ENCODE measurements around the gene GATA1.

GATA1 gene

GRCh38 chrX:48833542-48834138 lies 47.2 kb downstream of the GATA1 start:
- no peak for DNase-seq
- no peaks in the 10 kb centered on the region for H3K36me3 ChIP-seq (replicated peaks)
- in situ Hi-C loops (cut with HindIII; ENCODE audit: low pct_ligation_motif_present, low sequenced_read_pairs), result no loop called here
- no peak overlapping the region for H3K4me3 ChIP-seq (ENCODE audit: low read depth, low read length)
- TF ChIP-seq CTCF (IDR thresholded peaks at IDR 0.05; ENCODE audit: low read depth, low read length, missing control alignments), result no peak
- H3K27ac ChIP-seq, result no peak overlapping the region
- H3K27me3 ChIP-seq (replicated peaks), result peaks cover 7% of the 10 kb centered on the region

GRCh38 chrX:48834383-48834709 lies 48.0 kb downstream of the GATA1 start:
- Histone ChIP-seq H3K27me3 (replicated peaks) (peaks cover 7% of the 10 kb centered on the region), H3K36me3 (replicated peaks) (no peaks in the 10 kb centered on the region), H3K27ac (no peak overlapping the region), H3K4me3 (ENCODE audit: low read depth, low read length) (no peak overlapping the region)
- TF ChIP-seq CTCF (IDR thresholded peaks at IDR 0.05; ENCODE audit: low read depth, low read length, missing control alignments), result no peak
- in situ Hi-C loops (cut with HindIII; ENCODE audit: low pct_ligation_motif_present, low sequenced_read_pairs), result no loop called here
- no peak for DNase-seq

- peak within 1 kb of the TSS; percentile 9 for H3K4me3 ChIP-seq (ENCODE audit: low read depth, low read length)
- no peaks in the 10 kb centered on the region for H3K36me3 ChIP-seq (replicated peaks)
- peaks cover 7% of the 10 kb centered on the region for H3K27me3 ChIP-seq (replicated peaks)
- no peak for TF ChIP-seq CTCF (IDR thresholded peaks at IDR 0.05; ENCODE audit: low read depth, low read length, missing control alignments)
- no peak within 1 kb of the TSS for H3K27ac ChIP-seq
- no peak for DNase-seq
- in situ Hi-C loops (cut with HindIII; ENCODE audit: low pct_ligation_motif_present, low sequenced_read_pairs), result no loop called here
Measured at GRCh38 chrX:48835524-48836329, 49.3 kb downstream of the GATA1 start, which contains the start of gene PCSK1N. Gene PCSK1N, minus strand, starts transcription at chrX:48835610. Its CDS starts 78 bp downstream, at chrX:48835532.

GRCh38 chrX:48839686-48840085 lies 53.3 kb downstream of the GATA1 start:
- Histone ChIP-seq H3K27ac (no peak overlapping the region), H3K27me3 (replicated peaks) (peaks cover 3% of the 10 kb centered on the region), H3K36me3 (replicated peaks) (no peaks in the 10 kb centered on the region), H3K4me3 (ENCODE audit: low read depth, low read length) (no peak overlapping the region)
- in situ Hi-C loops (cut with HindIII; ENCODE audit: low pct_ligation_motif_present, low sequenced_read_pairs), result no loop called here
- no peak for DNase-seq
- no peak for TF ChIP-seq CTCF (IDR thresholded peaks at IDR 0.05; ENCODE audit: low read depth, low read length, missing control alignments)
